ENCODE results near the gene OR4K14.
"Not testable (repeated sequence)": the region's sequence is repeated elsewhere in the genome, so short reads cannot be mapped to it uniquely, and the experiment has no call there.

OR4K14 gene, protein sequence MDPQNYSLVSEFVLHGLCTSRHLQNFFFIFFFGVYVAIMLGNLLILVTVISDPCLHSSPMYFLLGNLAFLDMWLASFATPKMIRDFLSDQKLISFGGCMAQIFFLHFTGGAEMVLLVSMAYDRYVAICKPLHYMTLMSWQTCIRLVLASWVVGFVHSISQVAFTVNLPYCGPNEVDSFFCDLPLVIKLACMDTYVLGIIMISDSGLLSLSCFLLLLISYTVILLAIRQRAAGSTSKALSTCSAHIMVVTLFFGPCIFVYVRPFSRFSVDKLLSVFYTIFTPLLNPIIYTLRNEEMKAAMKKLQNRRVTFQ

DNA sequence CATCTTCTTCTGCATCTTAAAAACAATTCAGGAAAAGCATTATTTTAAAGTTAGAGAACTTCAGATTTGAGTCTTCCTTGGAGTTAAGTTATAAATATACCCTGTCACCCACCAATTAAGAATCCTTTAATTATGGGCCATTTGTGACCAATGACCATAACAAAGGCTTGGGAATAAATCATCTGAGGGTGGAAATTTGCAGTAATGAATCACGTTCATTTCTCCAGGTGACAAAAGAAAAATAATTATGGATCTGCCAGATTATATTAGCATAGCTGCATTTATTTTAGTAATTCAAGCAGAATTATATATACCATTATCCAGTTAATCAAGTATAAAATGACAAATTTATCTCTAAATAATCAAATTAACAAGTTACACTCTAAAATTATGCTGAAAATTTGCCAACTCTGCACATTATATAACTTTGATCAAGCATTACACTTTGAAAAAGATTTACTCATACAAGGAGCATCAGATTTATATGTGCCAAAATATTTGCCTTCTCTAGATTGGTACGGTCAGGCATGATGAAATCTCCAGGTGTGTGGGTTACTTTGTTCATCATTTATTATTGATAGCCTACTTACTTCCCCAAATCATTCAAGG, at the start of gene OR4K14:
Gene OR4K14, minus strand, starts transcription at position 51 of the 609 bp plus-strand sequence. CDS start 4,114 bp downstream, outside the sequence.
- no peak for DNase-seq

DNA sequence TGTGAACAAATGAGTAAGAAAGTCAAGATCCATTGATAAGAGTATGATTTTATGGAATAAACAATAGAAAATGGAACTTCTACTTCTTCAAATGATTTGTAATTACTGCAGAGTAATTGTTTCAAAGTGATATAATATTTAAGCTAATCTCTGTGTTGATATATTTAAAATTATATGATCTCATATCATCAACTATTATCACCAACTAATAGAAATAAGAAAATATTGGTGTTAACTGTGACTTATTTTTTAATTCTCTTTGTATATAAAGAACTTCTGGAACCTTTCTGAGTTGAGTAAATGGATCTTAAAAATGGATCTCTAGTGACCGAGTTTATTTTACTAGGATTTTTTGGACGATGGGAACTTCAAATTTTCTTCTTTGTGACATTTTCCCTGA, 40.6 kb upstream of the OR4K14 start, which contains the start of gene OR4L1:
Gene OR4L1, plus strand, starts transcription at position 301 of the 400 bp plus-strand sequence. Its CDS starts 0 bp downstream, at position 301.
- DNase-seq = no peak

DNA sequence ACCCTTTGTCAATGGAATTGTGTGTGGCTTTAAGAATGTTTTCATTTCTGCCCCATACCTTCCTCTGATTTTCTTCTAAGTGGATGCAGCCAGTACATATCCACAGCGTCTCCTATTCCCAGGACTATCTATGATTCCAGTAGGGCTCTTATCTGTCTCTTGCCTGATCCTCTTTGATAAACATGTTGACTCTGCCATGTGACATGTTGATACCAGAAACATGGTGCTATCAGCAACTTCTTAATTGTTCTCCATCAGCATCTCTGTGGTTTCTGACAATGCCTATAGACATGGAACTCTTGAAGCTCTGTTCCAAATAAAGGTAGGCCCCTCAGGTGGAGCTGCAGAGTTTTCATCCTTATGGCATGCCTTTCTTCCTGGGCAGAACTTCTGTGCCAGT, 29.1 kb upstream of the OR4K14 start:
- no peak for DNase-seq

DNA sequence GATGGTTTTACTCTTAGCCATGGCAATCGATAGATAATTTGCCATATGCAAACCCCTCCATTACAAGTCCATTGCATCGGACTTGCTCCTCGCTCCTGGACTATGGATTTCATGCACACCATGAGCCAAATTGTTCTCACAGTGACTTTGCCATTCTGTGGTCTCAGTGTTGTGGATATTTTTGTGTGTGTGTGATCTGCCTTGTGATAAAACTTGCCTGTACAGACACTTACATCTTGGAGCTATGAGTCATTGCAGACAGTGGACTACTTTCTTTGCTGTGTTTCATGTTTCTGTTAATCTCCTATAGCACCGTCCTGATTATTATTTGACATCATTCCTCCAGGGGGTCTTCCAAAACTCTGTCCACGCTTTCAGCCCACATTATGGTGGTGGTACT, 25.1 kb upstream of the OR4K14 start:
- DNase-seq = no peak

DNA sequence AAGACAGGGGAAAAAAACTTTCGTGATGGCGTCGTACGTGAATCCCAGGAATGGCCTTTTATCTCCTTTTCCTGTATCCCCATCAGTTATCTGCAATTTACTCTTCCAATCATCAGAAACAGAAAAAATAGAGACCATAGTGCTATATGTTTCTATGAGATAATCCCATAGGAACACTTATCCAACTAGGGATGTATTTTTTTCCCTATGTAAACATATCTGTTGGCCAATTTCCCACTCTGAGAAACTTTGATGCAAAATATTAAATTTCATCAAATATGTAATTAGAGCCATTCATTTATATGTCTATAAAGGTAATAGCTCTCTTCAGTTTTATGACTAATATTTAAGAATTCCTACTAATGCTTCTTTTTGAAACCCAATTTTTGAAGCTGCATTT, 16.8 kb upstream of the OR4K14 start, which contains the start of gene OR4K13:
Gene OR4K13, minus strand, starts transcription at position 101 of the 400 bp plus-strand sequence. CDS start 1,280 bp downstream, outside the sequence.
- no peak for DNase-seq

DNA sequence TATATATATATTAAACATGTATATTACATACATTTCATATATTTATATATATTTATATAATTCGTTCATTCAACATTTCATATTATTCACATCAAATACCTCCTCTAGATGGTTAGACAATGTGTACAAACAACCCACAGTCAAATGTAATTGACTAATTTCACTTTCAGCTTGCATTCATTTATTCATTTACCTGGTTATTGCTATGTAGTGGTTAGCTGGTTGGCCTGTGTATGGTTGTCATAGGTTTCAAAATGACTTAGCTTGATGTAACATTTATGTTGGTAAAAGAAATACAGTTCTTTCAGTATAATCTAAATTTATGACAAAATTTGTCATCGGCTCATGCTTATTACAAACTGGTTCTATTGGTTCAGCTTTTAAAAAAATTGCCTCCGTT, 16.3 kb upstream of the OR4K14 start:
- no peak for DNase-seq

DNA sequence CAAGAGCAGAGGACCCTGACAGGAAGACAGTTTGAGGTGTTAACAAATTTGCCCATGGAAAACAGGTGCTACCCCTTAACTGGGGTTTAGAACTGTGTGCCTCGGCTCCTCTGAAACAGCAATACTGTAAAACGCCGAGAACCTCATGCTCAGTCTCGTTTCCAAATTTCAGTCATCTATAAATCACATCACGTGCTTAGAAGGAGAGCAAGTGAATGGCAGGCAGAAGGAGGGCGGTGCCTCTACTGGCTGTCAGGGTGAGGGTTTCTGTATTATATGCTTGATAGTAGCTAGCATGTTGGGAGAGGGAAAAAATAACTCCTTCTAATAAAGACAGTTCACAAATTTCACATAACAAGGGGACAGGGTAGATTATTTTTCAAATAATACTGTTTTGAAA, 12.0 kb upstream of the OR4K14 start:
- DNase-seq = no peak

DNA sequence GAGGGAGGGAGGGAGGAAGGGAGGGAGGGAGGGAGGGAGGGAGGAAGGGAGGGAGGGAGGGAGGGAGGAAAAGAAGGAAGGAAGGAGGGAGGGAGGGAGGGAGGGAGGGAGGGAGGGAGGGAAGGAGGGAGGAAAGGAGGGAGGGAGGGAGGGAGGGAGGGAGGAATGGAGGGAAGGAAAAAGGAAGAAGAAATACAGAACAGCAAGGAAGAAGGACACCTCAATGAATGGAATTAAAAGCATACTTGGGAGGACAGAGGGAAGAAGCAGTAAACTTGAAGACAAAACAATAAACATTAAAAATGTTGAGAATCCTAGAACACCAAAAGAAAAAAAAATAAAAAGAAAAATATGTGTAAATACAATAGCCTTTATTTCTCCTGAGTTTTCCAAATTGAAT, 11.0 kb downstream of the OR4K14 start:
- no peak for DNase-seq

DNA sequence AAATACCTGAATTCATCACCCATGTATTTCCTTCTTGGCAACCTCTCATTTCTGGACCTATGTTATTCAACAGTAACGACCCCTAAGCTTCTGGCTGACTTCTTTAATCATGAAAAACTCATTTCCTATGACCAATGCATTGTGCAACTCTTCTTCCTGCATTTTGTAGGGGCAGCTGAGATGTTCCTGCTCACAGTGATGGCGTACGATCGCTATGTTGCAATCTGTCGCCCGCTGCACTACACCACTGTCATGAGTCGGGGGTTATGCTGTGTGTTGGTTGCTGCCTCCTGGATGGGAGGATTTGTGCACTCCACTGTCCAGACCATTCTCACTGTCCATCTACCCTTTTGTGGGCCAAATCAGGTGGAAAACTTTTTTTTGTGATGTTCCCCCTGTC, 16.8 kb downstream of the OR4K14 start:
- DNase-seq = no peak

DNA sequence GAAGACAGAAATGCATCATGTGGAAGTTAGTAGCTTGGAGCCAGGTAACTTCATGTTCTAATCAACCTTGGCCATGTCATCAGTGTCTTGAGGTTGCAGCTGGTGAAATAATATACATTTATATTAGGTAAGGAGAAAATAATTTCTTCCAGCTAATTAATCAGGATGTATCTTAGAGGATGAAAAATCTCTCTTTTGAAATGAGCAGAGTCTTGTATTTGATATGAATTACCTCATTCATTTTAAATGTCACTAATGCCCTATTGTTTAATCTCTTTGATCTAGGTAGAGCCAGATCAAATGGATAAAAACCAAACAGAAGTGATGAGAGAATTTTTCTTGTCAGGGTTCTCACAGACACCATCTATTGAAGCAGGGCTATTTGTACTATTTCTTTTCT, 17.2 kb downstream of the OR4K14 start, which contains the start of gene OR4Q2:
Gene OR4Q2, plus strand, starts transcription at position 301 of the 400 bp plus-strand sequence.
- no peak for DNase-seq

DNA sequence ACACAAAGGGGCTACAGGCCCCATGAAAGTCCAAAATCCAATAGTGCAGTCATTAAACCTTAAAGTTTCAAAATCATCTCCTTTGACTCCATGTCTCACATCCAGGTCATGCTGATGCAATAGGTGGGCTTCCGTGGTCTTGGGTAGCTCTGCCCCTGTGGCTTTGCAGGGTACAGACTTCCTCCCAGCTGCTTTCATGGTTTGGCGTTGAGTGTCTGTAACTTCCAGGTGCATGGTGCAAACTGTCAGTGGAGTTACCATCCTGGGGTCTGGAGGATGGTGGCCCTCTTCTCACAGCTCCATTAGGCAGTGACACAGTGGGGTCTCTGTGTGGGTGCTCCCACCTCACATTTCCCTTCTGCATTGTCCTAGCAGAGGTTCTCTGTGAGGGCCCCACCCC, 25.7 kb downstream of the OR4K14 start:
- no peak for DNase-seq

DNA sequence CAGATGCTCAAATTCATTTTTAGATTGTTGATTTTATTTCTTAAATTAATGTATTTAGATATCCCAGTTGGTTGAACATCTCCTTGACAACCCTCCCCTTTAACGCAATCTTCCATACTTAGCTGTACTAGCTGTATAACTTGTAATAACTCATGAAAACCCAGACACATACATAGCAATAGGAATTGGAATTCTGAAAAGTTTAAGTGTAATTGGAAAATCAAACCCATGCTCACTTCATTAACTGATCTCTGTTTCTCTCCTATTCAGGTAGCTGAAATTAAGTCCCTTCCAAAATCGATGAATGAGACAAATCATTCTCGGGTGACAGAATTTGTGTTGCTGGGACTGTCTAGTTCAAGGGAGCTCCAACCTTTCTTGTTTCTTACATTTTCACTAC, 43.8 kb downstream of the OR4K14 start, which contains the start of gene OR4K15:
Gene OR4K15, plus strand, starts transcription at position 301 of the 400 bp plus-strand sequence. Its CDS starts 0 bp downstream, at position 301.
- no peak for DNase-seq

DNA sequence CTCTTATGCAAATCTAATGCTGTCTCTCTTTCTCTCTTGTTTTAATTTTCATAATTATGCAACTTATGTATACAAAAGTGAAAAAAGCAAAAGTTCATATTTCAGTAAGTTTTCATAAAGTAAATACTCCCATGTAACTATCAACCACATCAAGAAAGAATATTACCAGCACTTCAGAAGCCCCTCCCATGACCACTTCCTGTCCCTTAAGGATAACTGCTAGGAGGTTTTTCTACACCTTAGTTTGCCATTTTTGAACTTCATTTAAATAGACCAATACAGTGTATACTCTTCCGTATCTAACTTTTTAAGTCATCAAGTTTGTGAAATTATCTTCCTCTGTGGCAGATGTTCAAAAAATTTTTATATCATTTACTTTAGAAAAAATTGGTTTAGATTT, 44.3 kb downstream of the OR4K14 start:
- DNase-seq = no peak

DNA sequence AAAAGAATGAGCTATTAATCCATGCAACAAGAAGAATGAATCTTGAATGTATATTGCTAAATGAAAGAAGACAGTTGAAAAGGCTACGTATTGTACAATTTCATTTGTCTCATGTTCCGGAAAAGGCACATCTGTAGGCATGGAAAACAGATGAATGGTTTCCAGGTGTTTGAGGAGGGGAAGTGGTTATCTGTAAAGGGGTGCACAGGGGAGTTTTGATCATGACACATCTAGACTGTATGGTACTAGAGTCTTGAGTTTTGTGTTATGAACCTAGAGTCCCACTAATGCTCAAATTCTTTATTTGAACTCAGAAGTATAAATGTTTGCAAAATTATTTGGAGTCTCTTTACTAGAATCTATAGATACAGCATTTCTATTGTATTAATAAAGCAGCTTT, 49.4 kb downstream of the OR4K14 start:
- DNase-seq = not testable (repeated sequence)
